PC-3 (cell line): Measurements from ENCODE around the gene CDC42EP2. TPM values are rescaled to one million over a fixed set of nuclear protein-coding genes. Genes with fewer than 3 reads are reported as not detected.

ENCODE experiments used
- ATAC-seq: fragments of 200-7000 bp; cut with Tn5 transposase; 2 replicates; pipeline ENCODE4 v1.9.1; 2020; ENCODE audit warnings: mild to moderate bottlenecking, moderate library complexity
- BruUV-seq: library from RNA; stranded (reverse); fragments of 400-500 nt; replicated peaks from 2 replicates; lab custom pipeline; 2021; lab: Mats Ljungman, UMichigan
- CTCF ChIA-PET: fragments of 300-600 bp; sonication (Branson Sonifier 250); formaldehyde crosslinking; loops from one replicate; lab custom pipeline; 2022; ENCODE audit warnings: antibody characterized with exemption; lab: Charles Lee
- POLR2A ChIA-PET: fragments of 300-600 bp; sonication (Branson Sonifier 250); formaldehyde crosslinking; loops from one replicate; lab custom pipeline; 2022; ENCODE audit warnings: antibody characterized with exemption; ENCODE audit not compliant: unreplicated experiment; lab: Charles Lee
- DNase-seq: peaks from one replicate; pipeline ENCODE4 v3.0.0-alpha.2; 2015
- H2AFZ ChIP-seq: fragments of 300-600 bp; sonication (generic); 2 replicates; pipeline ENCODE4 v1.6.0; 2016; ENCODE audit warnings: antibody characterized with exemption, low read length
- H3F3A ChIP-seq: fragments of 300-600 bp; sonication (generic); one replicate; pipeline ENCODE4 v1.6.0; 2017; ENCODE audit warnings: antibody characterized with exemption, low read length, control low read depth, mild to moderate bottlenecking; ENCODE audit not compliant: unreplicated experiment
- H3K27ac ChIP-seq: fragments of 300-600 bp; sonication (generic); 2 replicates; pipeline ENCODE4 v1.5.1; 2016; ENCODE audit warnings: mild to moderate bottlenecking, low read length
- H3K27me3 ChIP-seq: fragments of 300-600 bp; sonication (generic); 2 replicates; pipeline ENCODE4 v1.6.1; 2016; ENCODE audit warnings: low read length, mixed read lengths
- H3K36me3 ChIP-seq: fragments of 300-600 bp; sonication (generic); 2 replicates; pipeline ENCODE4 v1.6.1; 2016; ENCODE audit warnings: low read depth, mixed run types, low read length, mixed read lengths
- H3K4me1 ChIP-seq: fragments of 300-600 bp; sonication (generic); 2 replicates; pipeline ENCODE4 v1.5.1; 2016; ENCODE audit warnings: low read length; ENCODE audit not compliant: insufficient read depth
- H3K4me2 ChIP-seq: fragments of 300-600 bp; sonication (generic); 2 replicates; pipeline ENCODE4 v1.6.0; 2016; ENCODE audit warnings: low read length
- H3K4me3 ChIP-seq: fragments of 300-600 bp; sonication (generic); 2 replicates; pipeline ENCODE4 v1.5.1; 2016; ENCODE audit warnings: mild to moderate bottlenecking, low read length, mixed read lengths
- H3K79me2 ChIP-seq: fragments of 300-600 bp; sonication (generic); 2 replicates; pipeline ENCODE4 v1.6.1; 2017; ENCODE audit warnings: low read length, mixed read lengths
- H3K9ac ChIP-seq: fragments of 300-600 bp; sonication (generic); 2 replicates; pipeline ENCODE4 v1.6.0; 2016; ENCODE audit warnings: mild to moderate bottlenecking, low read length
- H3K9me2 ChIP-seq: fragments of 300-600 bp; sonication (generic); replicated peaks from 2 replicates; pipeline ENCODE4 v1.6.1; 2016; ENCODE audit warnings: mixed run types, low read length, mixed read lengths
- H3K9me3 ChIP-seq: fragments of 300-600 bp; sonication (generic); 2 replicates; pipeline ENCODE4 v1.6.1; 2016; ENCODE audit warnings: low read length, mixed read lengths
- H4K20me1 ChIP-seq: fragments of 300-600 bp; sonication (generic); 2 replicates; pipeline ENCODE4 v1.6.1; 2016; ENCODE audit warnings: low read length, mixed read lengths
- EZH2 ChIP-seq: fragments of 300-600 bp; sonication (generic); IDR thresholded peaks from one replicate; pipeline ENCODE4 v1.6.1; 2017; ENCODE audit warnings: antibody characterized with exemption, mild to moderate bottlenecking, low read length; ENCODE audit not compliant: unreplicated experiment
- EZH2phosphoT487 ChIP-seq: fragments of 300-600 bp; sonication (generic); IDR thresholded peaks from 2 replicates; pipeline ENCODE4 v1.6.1; 2018; ENCODE audit warnings: mild to moderate bottlenecking, antibody characterized with exemption, low read length, borderline replicate concordance
- intact Hi-C: fragments of 100-400 bp; cut with micrococcal nuclease; formaldehyde crosslinking; loops from 2 replicates; pipeline ENCODE4 v1.9.0; 2023
- total RNA-seq: library from RNA; depleted of rRNA; stranded (reverse); fragments of >200 nt; gene quantifications from 2 replicates; pipeline ENCODE4 v1.2.3, GENCODE V29; 2014
- TF ChIP-seq, protein P1 (sequence below): fragments of 300-600 bp; sonication (generic); conservative IDR thresholded peaks from 2 replicates; pipeline ENCODE4 v1.5.1; 2017; ENCODE audit warnings: antibody characterized with exemption, low read depth, mild to moderate bottlenecking, low read length

Gene CDC42EP2
- total RNA-seq, 1 experiment from 2014 or later: 25.7 TPM

DNA sequence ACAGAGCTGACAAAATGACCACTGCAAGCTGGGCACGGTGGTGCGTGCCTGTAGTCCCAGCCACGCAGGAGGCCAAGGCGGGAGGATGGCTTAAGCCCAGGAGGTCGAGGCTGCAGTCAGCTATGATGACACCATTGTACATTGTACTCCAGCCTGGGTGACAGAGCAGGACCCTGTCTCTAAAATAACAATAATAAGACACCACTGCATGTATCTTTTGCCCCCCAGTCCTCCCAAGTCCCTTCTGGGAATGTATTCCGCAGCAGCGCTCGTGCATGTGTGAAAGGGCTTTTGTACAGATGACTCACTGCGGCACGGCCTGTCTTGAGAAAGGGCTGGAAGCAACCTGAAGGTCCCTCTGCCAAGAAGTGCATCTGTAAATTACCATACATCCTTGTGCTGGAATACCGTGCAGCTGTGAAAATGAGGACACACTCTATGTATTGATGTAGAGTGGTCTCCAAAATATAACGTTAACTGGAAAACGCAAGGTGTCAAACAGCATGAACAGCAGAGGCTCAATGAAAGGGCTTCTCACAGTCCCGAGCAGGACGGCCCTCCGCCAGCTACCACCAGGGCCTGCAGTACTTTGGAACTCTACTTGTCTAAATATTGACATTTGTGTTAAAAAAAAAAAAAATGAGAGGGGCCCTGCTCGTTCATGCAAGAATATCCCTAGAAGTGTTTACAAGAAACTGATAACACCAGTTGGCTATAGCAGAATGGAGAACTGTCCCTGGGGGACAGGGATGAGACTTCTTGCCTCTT lies 9.0 kb upstream of the CDC42EP2 start:
- Histone ChIP-seq H3K9ac (no peak overlapping the region), H3K36me3 (no peaks in the 10 kb centered on the region), H4K20me1 (no peaks in the 10 kb centered on the region), H3K4me2 (no peak overlapping the region), H3F3A (no peaks in the 10 kb centered on the region), H3K27me3 (no peaks in the 10 kb centered on the region), H3K4me1 (peaks cover 10% of the 10 kb centered on the region), H3K9me3 (no peaks in the 10 kb centered on the region), H3K27ac (no peak overlapping the region), H3K79me2 (no peaks in the 10 kb centered on the region), H3K4me3 (no peak overlapping the region), H3K9me2 (no peaks in the 10 kb centered on the region), H2AFZ (no peak overlapping the region)
- POLR2A ChIA-PET: no interaction called here
- CTCF ChIA-PET: no interaction called here
- DNase-seq: no peak
- no peak for ATAC-seq
- BruUV-seq: no TSS peak
- intact Hi-C loops: no loop called here
- TF ChIP-seq EZH2 (no peak), EZH2phosphoT487 (no peak)
- TF ChIP-seq, protein P1, sequence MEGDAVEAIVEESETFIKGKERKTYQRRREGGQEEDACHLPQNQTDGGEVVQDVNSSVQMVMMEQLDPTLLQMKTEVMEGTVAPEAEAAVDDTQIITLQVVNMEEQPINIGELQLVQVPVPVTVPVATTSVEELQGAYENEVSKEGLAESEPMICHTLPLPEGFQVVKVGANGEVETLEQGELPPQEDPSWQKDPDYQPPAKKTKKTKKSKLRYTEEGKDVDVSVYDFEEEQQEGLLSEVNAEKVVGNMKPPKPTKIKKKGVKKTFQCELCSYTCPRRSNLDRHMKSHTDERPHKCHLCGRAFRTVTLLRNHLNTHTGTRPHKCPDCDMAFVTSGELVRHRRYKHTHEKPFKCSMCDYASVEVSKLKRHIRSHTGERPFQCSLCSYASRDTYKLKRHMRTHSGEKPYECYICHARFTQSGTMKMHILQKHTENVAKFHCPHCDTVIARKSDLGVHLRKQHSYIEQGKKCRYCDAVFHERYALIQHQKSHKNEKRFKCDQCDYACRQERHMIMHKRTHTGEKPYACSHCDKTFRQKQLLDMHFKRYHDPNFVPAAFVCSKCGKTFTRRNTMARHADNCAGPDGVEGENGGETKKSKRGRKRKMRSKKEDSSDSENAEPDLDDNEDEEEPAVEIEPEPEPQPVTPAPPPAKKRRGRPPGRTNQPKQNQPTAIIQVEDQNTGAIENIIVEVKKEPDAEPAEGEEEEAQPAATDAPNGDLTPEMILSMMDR: no peak

DNA sequence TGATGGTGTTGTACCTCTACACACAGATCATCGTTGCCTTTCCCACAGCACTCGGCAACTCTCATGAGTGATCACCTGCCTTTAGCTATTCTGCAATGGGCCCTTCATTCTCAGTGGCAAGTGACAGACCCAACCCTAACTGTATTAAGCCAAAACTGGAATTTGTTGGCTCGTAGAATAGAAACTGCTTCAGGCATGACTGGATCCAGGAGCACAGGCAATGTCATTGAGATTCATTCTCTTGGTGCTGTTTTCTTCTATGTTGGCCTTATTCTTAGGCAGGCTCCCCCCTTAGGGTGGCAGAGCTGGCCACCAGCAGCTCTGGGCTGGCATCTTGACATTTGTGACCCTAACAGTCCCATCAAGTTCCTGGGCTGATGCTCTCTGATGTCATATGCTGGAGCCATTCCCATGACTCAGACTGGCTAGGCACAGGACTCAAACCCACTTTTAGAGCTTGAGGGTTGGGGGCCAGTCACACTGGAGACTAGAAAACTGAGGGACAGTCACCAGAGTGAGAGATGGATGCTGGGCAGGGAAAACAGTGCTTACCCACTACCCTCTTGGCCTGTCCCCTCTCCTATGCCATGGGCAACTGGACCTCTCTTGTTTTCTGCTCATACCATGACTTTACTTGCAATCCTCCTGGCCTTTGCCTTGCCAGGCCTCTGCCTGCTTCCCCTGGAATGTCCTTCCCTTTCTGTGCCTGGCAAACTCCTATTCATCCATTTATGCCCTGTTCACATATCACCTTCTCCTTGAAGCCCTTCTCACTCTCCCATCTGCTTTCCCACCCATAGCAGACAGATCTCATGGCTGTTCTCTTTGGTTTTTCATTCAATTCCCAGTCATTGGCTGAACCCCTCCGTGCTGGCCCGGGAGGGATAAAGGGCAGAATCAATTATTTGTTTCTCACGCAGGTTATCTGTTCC lies 7.1 kb upstream of the CDC42EP2 start:
- ATAC-seq: no peak
- H3K4me2 ChIP-seq: no peak overlapping the region
- no peak for DNase-seq
- H3K9me3 ChIP-seq: no peaks in the 10 kb centered on the region
- H3K4me3 ChIP-seq: no peak overlapping the region
- no peaks in the 10 kb centered on the region for H3K9me2 ChIP-seq
- ChIA-PET CTCF (no interaction called here), POLR2A (no interaction called here)
- no peaks in the 10 kb centered on the region for H3F3A ChIP-seq
- no peaks in the 10 kb centered on the region for H4K20me1 ChIP-seq
- H2AFZ ChIP-seq: no peak overlapping the region
- TF ChIP-seq EZH2 (no peak), EZH2phosphoT487 (no peak)
- TF ChIP-seq, protein P1: no peak
- H3K27me3 ChIP-seq: no peaks in the 10 kb centered on the region
- no peaks in the 10 kb centered on the region for H3K36me3 ChIP-seq
- peaks cover 21% of the 10 kb centered on the region for H3K4me1 ChIP-seq
- H3K9ac ChIP-seq: no peak overlapping the region
- BruUV-seq: no TSS peak
- intact Hi-C loops: no loop called here
- no peaks in the 10 kb centered on the region for H3K79me2 ChIP-seq
- no peak overlapping the region for H3K27ac ChIP-seq
